Measurements from ENCODE around the gene POGLUT3. TPM values are rescaled to one million over a fixed set of nuclear protein-coding genes. Genes with fewer than 3 reads are reported as not detected.

Gene POGLUT3
- total and polyA plus RNA-seq, 2 experiments from 2014 or later: 7.6 to 12.2 TPM

- no peak for ATAC-seq
- H3K27me3 Mint-ChIP-seq (ENCODE audit: insufficient read depth, low read depth, poor library complexity): no peaks in the 10 kb centered on the region
- no peaks in the 10 kb centered on the region for H3K9me3 Mint-ChIP-seq
Observed at GRCh38 chr11:108522318-108522717, 24.1 kb upstream of the POGLUT3 start.

GRCh38 chr11:108518581-108518980 lies 20.4 kb upstream of the POGLUT3 start:
- Histone ChIP-seq H3K27ac (ENCODE audit: low read depth) (no peak overlapping the region), H4K20me1 (replicated peaks; ENCODE audit: insufficient read depth) (no peaks in the 10 kb centered on the region), H3K36me3 (ENCODE audit: insufficient read depth) (no peaks in the 10 kb centered on the region), H3K27me3 (ENCODE audit: insufficient read depth) (no peaks in the 10 kb centered on the region), H3K9me2 (ENCODE audit: insufficient read depth) (peaks cover 4% of the 10 kb centered on the region; the same call in 1 of the 2 replicates), H3K4me1 (ENCODE audit: insufficient read depth) (no peaks in the 10 kb centered on the region), H2AFZ (no peak overlapping the region), H3K4me3 (no peak overlapping the region), H3K4me2 (no peak overlapping the region), H3K79me2 (replicated peaks; ENCODE audit: insufficient read depth) (no peaks in the 10 kb centered on the region), H3F3A (replicated peaks; ENCODE audit: low read depth) (no peaks in the 10 kb centered on the region)
- Mint-ChIP-seq H3K4me1 (peaks cover 3% of the 10 kb centered on the region; the same call in 1 of the 3 replicates), H3K9me3 (no peaks in the 10 kb centered on the region), H3K36me3 (ENCODE audit: low read depth) (peaks cover 9% of the 10 kb centered on the region), H3K27ac (no peak overlapping the region), H3K4me3 (no peak overlapping the region), H3K27me3 (ENCODE audit: insufficient read depth, low read depth, poor library complexity) (no peaks in the 10 kb centered on the region)
- no peak for DNase-seq (ENCODE audit: low spot score)
- ATAC-seq: no peak
- TF ChIP-seq JUNB (IDR thresholded peaks at IDR 0.05; ENCODE audit: unreplicated experiment) (no peak), NANOG (IDR thresholded peaks at IDR 0.05; ENCODE audit: borderline replicate concordance) (no peak), ETS1 (IDR thresholded peaks at IDR 0.05) (no peak)
- TF ChIP-seq, protein P1, sequence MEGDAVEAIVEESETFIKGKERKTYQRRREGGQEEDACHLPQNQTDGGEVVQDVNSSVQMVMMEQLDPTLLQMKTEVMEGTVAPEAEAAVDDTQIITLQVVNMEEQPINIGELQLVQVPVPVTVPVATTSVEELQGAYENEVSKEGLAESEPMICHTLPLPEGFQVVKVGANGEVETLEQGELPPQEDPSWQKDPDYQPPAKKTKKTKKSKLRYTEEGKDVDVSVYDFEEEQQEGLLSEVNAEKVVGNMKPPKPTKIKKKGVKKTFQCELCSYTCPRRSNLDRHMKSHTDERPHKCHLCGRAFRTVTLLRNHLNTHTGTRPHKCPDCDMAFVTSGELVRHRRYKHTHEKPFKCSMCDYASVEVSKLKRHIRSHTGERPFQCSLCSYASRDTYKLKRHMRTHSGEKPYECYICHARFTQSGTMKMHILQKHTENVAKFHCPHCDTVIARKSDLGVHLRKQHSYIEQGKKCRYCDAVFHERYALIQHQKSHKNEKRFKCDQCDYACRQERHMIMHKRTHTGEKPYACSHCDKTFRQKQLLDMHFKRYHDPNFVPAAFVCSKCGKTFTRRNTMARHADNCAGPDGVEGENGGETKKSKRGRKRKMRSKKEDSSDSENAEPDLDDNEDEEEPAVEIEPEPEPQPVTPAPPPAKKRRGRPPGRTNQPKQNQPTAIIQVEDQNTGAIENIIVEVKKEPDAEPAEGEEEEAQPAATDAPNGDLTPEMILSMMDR (conservative IDR thresholded peaks at IDR 0.05; ENCODE audit: low read depth in 2 of 2): no peak

More at GRCh38 chr11:108522318-108522717, 24.1 kb upstream of the POGLUT3 start:
- no peak overlapping the region for H3K4me3 Mint-ChIP-seq
- H3K27ac ChIP-seq (ENCODE audit: low read depth): no peak overlapping the region
- H3K36me3 Mint-ChIP-seq (ENCODE audit: low read depth): peaks cover 3% of the 10 kb centered on the region; the same call in 1 of the 3 replicates
- H3K4me3 ChIP-seq: no peak overlapping the region
- TF ChIP-seq CREB1 (CRISPR knock-in tag; IDR thresholded peaks at IDR 0.05; ENCODE audit: low read depth) (no peak), POLR2AphosphoS5 (IDR thresholded peaks at IDR 0.05; ENCODE audit: low read depth) (no peak), REST (IDR thresholded peaks at IDR 0.05; ENCODE audit: unreplicated experiment) (no peak), ZNF331 (CRISPR knock-in tag; IDR thresholded peaks at IDR 0.05; ENCODE audit: low read depth) (no peak)
- TF ChIP-seq, protein P1 (conservative IDR thresholded peaks at IDR 0.05; ENCODE audit: low read depth in 2 of 2): no peak
- H3K4me1 Mint-ChIP-seq: peaks cover 3% of the 10 kb centered on the region; the same call in 1 of the 3 replicates
- no peaks in the 10 kb centered on the region for H3K79me2 ChIP-seq (replicated peaks; ENCODE audit: insufficient read depth)
- no peaks in the 10 kb centered on the region for H3F3A ChIP-seq (replicated peaks; ENCODE audit: low read depth)
- DNase-seq (ENCODE audit: low spot score): no peak
- H4K20me1 ChIP-seq (replicated peaks; ENCODE audit: insufficient read depth): no peaks in the 10 kb centered on the region
- no peak overlapping the region for H2AFZ ChIP-seq
- H3K9me2 ChIP-seq (ENCODE audit: insufficient read depth): no peaks in the 10 kb centered on the region
- no peak overlapping the region for H3K27ac Mint-ChIP-seq
- no peaks in the 10 kb centered on the region for H3K36me3 ChIP-seq (ENCODE audit: insufficient read depth)
- H3K4me2 ChIP-seq: no peak overlapping the region
- no peaks in the 10 kb centered on the region for H3K27me3 ChIP-seq (ENCODE audit: insufficient read depth)
- no peaks in the 10 kb centered on the region for H3K4me1 ChIP-seq (ENCODE audit: insufficient read depth)

Data from GM23338 (cell line).